GM18517 (cell line): ENCODE results near the gene P2RY2.

Experiments used
- ATAC-seq: cut with Tn5 transposase; IDR thresholded peaks from one replicate; pipeline ENCODE4 v1.9.1; 2021; ENCODE audit warnings: mild to moderate bottlenecking, moderate library complexity; ENCODE audit not compliant: unreplicated experiment

P2RY2 gene

DNA sequence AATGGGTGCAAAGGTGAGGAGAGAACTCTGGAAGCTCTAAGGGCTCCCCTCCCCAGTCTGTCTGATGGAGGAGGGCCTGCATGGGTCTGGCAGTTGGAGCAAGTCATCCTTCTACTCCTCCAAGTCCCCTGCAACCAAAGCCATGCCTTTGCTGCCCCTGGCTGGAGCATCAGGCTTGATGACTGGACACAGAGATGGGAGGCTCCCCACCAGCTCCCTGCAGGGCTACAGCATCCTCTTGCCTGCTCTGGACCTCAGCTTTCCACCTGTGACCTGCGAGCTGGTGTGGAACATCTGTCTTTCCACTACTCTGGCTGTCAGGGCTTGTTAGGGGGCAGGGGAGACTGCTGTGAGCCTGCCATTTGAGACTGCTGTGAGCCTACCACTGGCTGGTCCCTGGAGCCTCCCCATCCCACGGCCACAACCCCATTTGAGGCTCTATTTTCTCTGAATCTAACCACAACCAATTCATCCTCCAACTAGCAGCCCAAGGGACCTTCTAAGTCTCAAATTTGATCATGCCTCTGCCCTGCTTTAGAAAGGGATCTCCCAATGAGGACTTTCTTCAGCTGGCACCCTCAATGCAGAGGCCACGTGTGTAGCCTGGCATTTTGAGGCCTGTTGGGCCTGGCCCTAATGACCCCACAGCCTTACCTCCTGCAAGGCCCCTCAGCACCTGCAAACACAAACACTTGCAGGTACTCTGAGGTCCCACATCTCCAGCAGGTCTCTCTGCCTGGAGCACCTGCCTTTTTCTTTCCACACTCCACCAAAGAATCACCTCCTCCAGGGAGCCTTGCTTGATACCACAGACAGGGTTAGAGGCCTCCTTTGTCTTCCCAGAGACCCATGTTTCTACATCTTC is 63.9 kb downstream of the P2RY2 start:
- ATAC-seq = no peak

DNA sequence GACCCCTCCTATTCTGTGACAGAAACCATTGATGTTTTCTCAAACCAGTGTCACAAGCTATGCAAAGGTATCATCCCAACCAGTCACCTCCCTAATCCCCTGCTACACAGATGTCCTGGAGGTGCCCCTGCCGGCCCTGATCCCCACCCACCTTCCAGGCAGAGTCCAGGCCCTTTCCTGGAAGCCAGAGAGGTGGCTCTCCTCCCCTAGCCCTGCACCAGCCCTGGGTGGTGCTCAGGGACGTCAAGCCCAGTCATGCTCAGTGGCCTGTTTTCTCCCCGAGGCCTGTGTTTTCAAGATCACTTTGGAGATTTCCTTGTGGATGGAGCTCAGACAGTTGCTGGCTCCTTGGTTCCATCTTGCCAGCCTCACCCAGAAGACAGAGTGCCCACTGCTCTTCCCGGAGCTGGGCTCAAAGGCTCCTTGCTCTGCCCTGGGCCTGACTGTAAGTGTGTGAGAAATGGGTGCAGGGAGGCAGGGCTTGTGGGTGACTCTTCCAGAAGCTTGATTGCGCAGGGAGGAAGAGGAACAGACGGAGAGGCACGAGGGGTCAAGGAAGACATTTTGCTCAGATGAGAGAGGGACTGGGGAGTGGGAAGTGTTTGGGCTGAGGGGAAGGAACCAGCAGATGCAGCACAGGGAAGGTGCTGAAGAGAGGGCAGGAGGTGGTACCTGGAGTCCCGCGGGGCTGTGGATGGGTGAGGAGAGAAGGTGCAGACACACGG is 65.4 kb downstream of the P2RY2 start:
- no peak for ATAC-seq

DNA sequence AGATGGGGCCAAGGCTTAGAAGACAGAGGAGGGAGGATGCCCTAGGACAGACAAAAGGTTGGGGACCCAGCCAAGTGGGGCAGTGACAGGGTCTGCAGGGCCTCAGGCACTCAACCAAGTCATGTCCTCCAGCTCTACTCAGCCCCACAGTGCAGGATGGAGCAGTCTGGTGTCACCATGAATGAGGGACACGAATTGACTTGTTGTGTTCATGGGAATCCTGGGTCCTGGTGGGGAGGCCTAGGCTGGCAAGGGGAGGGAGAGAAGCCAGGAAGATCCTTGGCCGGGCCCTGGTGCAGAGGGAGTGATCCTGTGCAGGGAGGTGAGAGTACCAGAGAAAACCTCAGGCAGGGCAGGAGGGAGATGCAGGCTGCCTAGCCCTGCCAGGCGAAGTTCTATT is 66.0 kb downstream of the P2RY2 start:
- no peak for ATAC-seq

DNA sequence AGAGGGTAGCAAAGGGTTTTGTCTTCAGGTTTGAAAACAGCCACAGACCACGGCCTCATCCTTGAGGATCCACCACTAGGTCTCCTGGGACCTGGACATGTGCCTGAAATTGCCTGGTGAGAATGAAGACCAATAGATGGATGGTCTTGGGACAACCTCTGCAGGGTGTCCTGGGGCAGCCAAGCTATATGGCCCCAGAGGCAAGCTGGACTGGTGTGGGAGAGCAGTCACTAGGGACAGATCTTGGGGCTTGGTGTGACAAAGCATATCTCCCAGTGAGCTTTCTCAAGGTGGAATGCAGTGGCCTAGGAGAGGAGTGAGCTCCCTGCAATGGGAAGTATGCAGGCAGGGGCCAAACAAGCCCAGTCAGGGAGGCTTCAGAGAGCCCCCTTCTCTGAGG is 67.6 kb downstream of the P2RY2 start:
- ATAC-seq = no peak
